ENCODE results near the gene TGFBRAP1. TPM values are rescaled to one million over a fixed set of nuclear protein-coding genes. Genes with fewer than 3 reads are reported as not detected.
A peak's percentile ranks its signal among the peaks of the same experiment; 100 is the strongest.

The TGFBRAP1 gene
- total RNA-seq, 1 donor = 17.7 TPM

GRCh38 chr2:105357122-105357521 is 27.6 kb upstream of the TGFBRAP1 start:
- DNase-seq (ENCODE audit: low read depth) = no peak
- no peak for TF ChIP-seq CTCF (IDR thresholded peaks at IDR 0.05; ENCODE audit: insufficient read depth, low read length)
- H3K4me3 ChIP-seq (ENCODE audit: low read depth, low read length) = no peak overlapping the region

- DNase-seq (ENCODE audit: low read depth) = peak; percentile 81
- no peak overlapping the region for H3K4me3 ChIP-seq (ENCODE audit: low read depth, low read length)
These were observed 15.3 kb upstream of the TGFBRAP1 start for GRCh38 chr2:105344704-105345345.

GRCh38 chr2:105339414-105339813 is 9.9 kb upstream of the TGFBRAP1 start:
- TF ChIP-seq CTCF (IDR thresholded peaks at IDR 0.05; ENCODE audit: insufficient read depth, low read length) = no peak
- no peak overlapping the region for H3K4me3 ChIP-seq (ENCODE audit: low read depth, low read length)
- DNase-seq (ENCODE audit: low read depth) = no peak

More at GRCh38 chr2:105344704-105345345, 15.3 kb upstream of the TGFBRAP1 start:
- peak; percentile 34 for TF ChIP-seq CTCF (IDR thresholded peaks at IDR 0.05; ENCODE audit: insufficient read depth, low read length)

- no peak for DNase-seq (ENCODE audit: low read depth)
- TF ChIP-seq CTCF (IDR thresholded peaks at IDR 0.05; ENCODE audit: insufficient read depth, low read length) = no peak
- peak overlapping the region; percentile 96 for H3K4me3 ChIP-seq (ENCODE audit: low read depth, low read length)
These were observed 8.5 kb upstream of the TGFBRAP1 start for GRCh38 chr2:105338020-105338385.

GRCh38 chr2:105337122-105338019 is 7.8 kb upstream of the TGFBRAP1 start, which contains the start of gene C2orf49:
Gene C2orf49, plus strand, starts transcription at chr2:105337540. Its CDS starts 48 bp downstream, at chr2:105337588.
- DNase-seq (ENCODE audit: low read depth) = peak; percentile 82
- TF ChIP-seq CTCF (IDR thresholded peaks at IDR 0.05; ENCODE audit: insufficient read depth, low read length) = no peak
- peak within 1 kb of the TSS; percentile 96 for H3K4me3 ChIP-seq (ENCODE audit: low read depth, low read length)

GRCh38 chr2:105336786-105337121 is 7.2 kb upstream of the TGFBRAP1 start:
- no peak for DNase-seq (ENCODE audit: low read depth)
- TF ChIP-seq CTCF (IDR thresholded peaks at IDR 0.05; ENCODE audit: insufficient read depth, low read length) = no peak

More at GRCh38 chr2:105336786-105337121, 7.2 kb upstream of the TGFBRAP1 start:
- H3K4me3 ChIP-seq (ENCODE audit: low read depth, low read length) = peak overlapping the region; percentile 96

All from fibroblast of the aortic adventitia (primary cell).